IMR-90 (cell line): ENCODE measurements around the gene VPS11. TPM values are rescaled to one million over a fixed set of nuclear protein-coding genes. Genes with fewer than 3 reads are reported as not detected.

Experiments used
- ATAC-seq: fragments of 200-7000 bp; cut with Tn5 transposase; 2 replicates; pipeline ENCODE4 v1.9.1; 2020; ENCODE audit warnings: low read depth, mild to moderate bottlenecking, moderate library complexity
- BruUV-seq: library from RNA; stranded (reverse); fragments of 400-500 nt; replicated peaks from 2 replicates; lab custom pipeline; 2021; lab: Mats Ljungman, UMichigan
- CTCF ChIA-PET: fragments of 300-600 bp; formaldehyde crosslinking; extraction: SDS; loops from one replicate; lab custom pipeline; 2021; ENCODE audit warnings: antibody characterized with exemption; lab: Yijun Ruan, JAX
- POLR2A ChIA-PET: fragments of 300-600 bp; sonication (Branson Sonifier 250); formaldehyde crosslinking; loops from one replicate; lab custom pipeline; 2022; ENCODE audit warnings: antibody characterized with exemption; ENCODE audit not compliant: unreplicated experiment; lab: Charles Lee
- DNase-seq: peaks from one replicate; pipeline ENCODE4 v3.0.0; 2013
- H2AFZ ChIP-seq: replicated peaks from 2 replicates; pipeline ENCODE3; 2013; ENCODE audit warnings: low read length, mild to moderate bottlenecking; ENCODE audit not compliant: poor library complexity
- H2AK5ac ChIP-seq: 2 replicates; pipeline ENCODE4 v1.6.1; 2013; ENCODE audit warnings: low read depth, low read length, inconsistent platforms
- H2AK9ac ChIP-seq: replicated peaks from 2 replicates; pipeline ENCODE3; 2013; ENCODE audit warnings: mild to moderate bottlenecking, low read depth, low read length, moderate library complexity; ENCODE audit not compliant: poor library complexity
- H2BK120ac ChIP-seq: 2 replicates; pipeline ENCODE4 v1.6.1; 2013; ENCODE audit warnings: low read depth, low read length, inconsistent platforms
- H2BK15ac ChIP-seq: 3 replicates; pipeline ENCODE4 v1.6.1; 2013; ENCODE audit warnings: low read depth, low read length, inconsistent platforms
- H2BK20ac ChIP-seq: 2 replicates; pipeline ENCODE4 v1.6.1; 2013; ENCODE audit warnings: low read depth, mild to moderate bottlenecking, inconsistent platforms, low read length, moderate library complexity
- H2BK5ac ChIP-seq: 2 replicates; pipeline ENCODE4 v1.6.1; 2013; ENCODE audit warnings: mild to moderate bottlenecking, low read depth, low read length, inconsistent platforms; ENCODE audit not compliant: poor library complexity, severe bottlenecking
- H3K14ac ChIP-seq: replicated peaks from 2 replicates; pipeline ENCODE4 v1.6.1; 2013; ENCODE audit warnings: low read depth, low read length, inconsistent platforms
- H3K18ac ChIP-seq: 2 replicates; pipeline ENCODE4 v1.6.1; 2013; ENCODE audit warnings: low read depth, low read length, control low read depth
- H3K23ac ChIP-seq: 2 replicates; pipeline ENCODE4 v1.6.1; 2013; ENCODE audit warnings: low read depth, low read length, inconsistent platforms
- H3K27ac ChIP-seq: 2 replicates; pipeline ENCODE4 v1.5.1; 2013; ENCODE audit warnings: mild to moderate bottlenecking, control low read depth, low read length; ENCODE audit not compliant: insufficient read depth
- H3K27me3 ChIP-seq: 2 replicates; pipeline ENCODE4 v1.6.1; 2013; ENCODE audit warnings: low read length; ENCODE audit not compliant: control insufficient read depth, insufficient read depth
- H3K36me3 ChIP-seq: 2 replicates; pipeline ENCODE4 v1.6.1; 2013; ENCODE audit warnings: low read length, mixed read lengths; ENCODE audit not compliant: control insufficient read depth, insufficient read depth
- H3K4ac ChIP-seq: 2 replicates; pipeline ENCODE4 v1.6.1; 2013; ENCODE audit warnings: low read depth, low read length, inconsistent platforms
- H3K4me1 ChIP-seq: 2 replicates; pipeline ENCODE4 v1.6.1; 2013; ENCODE audit warnings: low read length, mixed read lengths; ENCODE audit not compliant: control insufficient read depth, insufficient read depth
- H3K4me2 ChIP-seq: 2 replicates; pipeline ENCODE4 v1.6.1; 2013; ENCODE audit warnings: low read depth, mild to moderate bottlenecking, control low read depth, low read length, moderate library complexity
- H3K4me3 ChIP-seq: 2 replicates; pipeline ENCODE4 v1.5.1; 2013; ENCODE audit warnings: low read depth, mild to moderate bottlenecking, control low read depth, low read length, moderate library complexity; ENCODE audit not compliant: insufficient read depth
- H3K56ac ChIP-seq: 2 replicates; pipeline ENCODE4 v1.6.1; 2013; ENCODE audit warnings: low read length, inconsistent platforms; ENCODE audit not compliant: insufficient read depth; ENCODE audit errors: extremely low read depth
- H3K79me1 ChIP-seq, 2 experiments: 2 replicates each; pipeline ENCODE4 v1.6.1; 2013; ENCODE audit warnings: low read length in 2 of 2, inconsistent platforms in 1 of 2, low read depth in 1 of 2
- H3K9ac ChIP-seq: 2 replicates; pipeline ENCODE4 v1.6.1; 2013; ENCODE audit warnings: low read depth, low read length, control low read depth
- H3K9me1 ChIP-seq: 2 replicates; pipeline ENCODE4 v1.6.1; 2013; ENCODE audit warnings: low read length, inconsistent platforms; ENCODE audit not compliant: insufficient read depth
- H3K9me3 ChIP-seq: 2 replicates; pipeline ENCODE4 v1.6.1; 2013; ENCODE audit warnings: low read length; ENCODE audit not compliant: control insufficient read depth, insufficient read depth
- H4K20me1 ChIP-seq: 2 replicates; pipeline ENCODE4 v1.6.1; 2013; ENCODE audit warnings: low read length, inconsistent platforms; ENCODE audit not compliant: insufficient read depth
- H4K5ac ChIP-seq: 2 replicates; pipeline ENCODE4 v1.6.1; 2013; ENCODE audit warnings: mild to moderate bottlenecking, low read depth, low read length, control low read depth
- H4K8ac ChIP-seq, 2 experiments: 2 replicates each; pipeline ENCODE4 v1.6.1; 2013; ENCODE audit warnings: low read depth in 2 of 2, low read length in 2 of 2, control low read depth in 1 of 2, inconsistent platforms in 1 of 2
- H4K91ac ChIP-seq: 2 replicates; pipeline ENCODE4 v1.6.1; 2013; ENCODE audit warnings: low read depth, low read length, inconsistent platforms; ENCODE audit not compliant: insufficient read depth
- BHLHE40 ChIP-seq: fragments of 150-350 bp; IDR thresholded peaks from 2 replicates; pipeline ENCODE4 v1.6.1; 2016; ENCODE audit warnings: mild to moderate bottlenecking, low read depth, low read length
- CHD1 ChIP-seq: IDR thresholded peaks from 2 replicates; pipeline ENCODE4 v1.6.1; 2012; ENCODE audit warnings: low read depth, low read length, improper control_type of control experiment
- CTCF ChIP-seq: conservative IDR thresholded peaks from 2 replicates; pipeline ENCODE4 v1.5.1; 2012; ENCODE audit warnings: mild to moderate bottlenecking, low read depth, low read length, improper control_type of control experiment
- MAFK ChIP-seq: IDR thresholded peaks from 2 replicates; pipeline ENCODE4 v1.6.1; 2012; ENCODE audit warnings: low read depth, low read length, improper control_type of control experiment
- MAZ ChIP-seq: IDR thresholded peaks from 2 replicates; pipeline ENCODE4 v1.6.1; 2012; ENCODE audit warnings: low read depth, mild to moderate bottlenecking, low read length, improper control_type of control experiment, moderate library complexity, borderline replicate concordance
- NFE2L2 ChIP-seq: fragments of 150-350 bp; IDR thresholded peaks from 2 replicates; pipeline ENCODE4 v1.6.1; 2016; ENCODE audit warnings: low read depth, mild to moderate bottlenecking, low read length
- RAD21 ChIP-seq: IDR thresholded peaks from 2 replicates; pipeline ENCODE4 v1.6.1; 2012; ENCODE audit warnings: low read length, improper control_type of control experiment
- RCOR1 ChIP-seq: IDR thresholded peaks from 2 replicates; pipeline ENCODE4 v1.6.1; 2012; ENCODE audit warnings: mild to moderate bottlenecking, low read length, improper control_type of control experiment; ENCODE audit not compliant: insufficient replicate concordance
- RFX5 ChIP-seq: IDR thresholded peaks from 2 replicates; pipeline ENCODE4 v1.8.0; 2012; ENCODE audit warnings: low read depth, mild to moderate bottlenecking, low read length, moderate library complexity
- WGBS, 2 experiments: methylation state at CpG; one replicate each; pipeline versions ENCODE4 v1.1.5 to v1.1.7; 2013; ENCODE audit warnings: missing lambda C conversion rate in 2 of 2; ENCODE audit not compliant: insufficient read length in 1 of 2; ENCODE audit errors: extremely low coverage in 2 of 2; 5-methylcytosine and 5-hydroxymethylcytosine counted together
- dilution Hi-C: fragments of 300-500 bp; cut with HindIII; formaldehyde crosslinking; loops from one replicate; pipeline ENCODE4 v1.14.3; 2018; ENCODE audit warnings: low sequenced_read_pairs; ENCODE audit not compliant: unreplicated experiment
- in situ Hi-C: fragments of 300-500 bp; cut with MboI; formaldehyde crosslinking; loops from 3 replicates; pipeline ENCODE4 v1.14.3; 2019; ENCODE audit warnings: low sequenced_read_pairs, inconsistent platforms, mixed read lengths
- intact Hi-C: fragments of 100-400 bp; cut with micrococcal nuclease; formaldehyde crosslinking; loops from 2 replicates; pipeline ENCODE4 v1.10.0; 2022
- polyA plus RNA-seq, 3 experiments: library from polyadenylated mRNA; depleted of rRNA; stranded (reverse); fragments of >200 nt; gene quantifications; 2 replicates each; pipeline ENCODE4 v1.2.3, GENCODE V29; 2012; ENCODE audit warnings: low replicate concordance in 1 of 3
- total RNA-seq: library from RNA; depleted of rRNA; stranded (reverse); fragments of >200 nt; gene quantifications from 2 replicates; pipeline ENCODE4 v1.2.3, GENCODE V29; 2012
- TF ChIP-seq, protein P1 (sequence below): fragments of 150-350 bp; IDR thresholded peaks from 2 replicates; pipeline ENCODE4 v1.6.1; 2016; ENCODE audit warnings: low read depth, mild to moderate bottlenecking, low read length, moderate library complexity, borderline replicate concordance

The VPS11 gene
- total and polyA plus RNA-seq, 2 of the 4 experiments (the other 2 are of a cell fraction): 19.7 to 30.5 TPM

DNA sequence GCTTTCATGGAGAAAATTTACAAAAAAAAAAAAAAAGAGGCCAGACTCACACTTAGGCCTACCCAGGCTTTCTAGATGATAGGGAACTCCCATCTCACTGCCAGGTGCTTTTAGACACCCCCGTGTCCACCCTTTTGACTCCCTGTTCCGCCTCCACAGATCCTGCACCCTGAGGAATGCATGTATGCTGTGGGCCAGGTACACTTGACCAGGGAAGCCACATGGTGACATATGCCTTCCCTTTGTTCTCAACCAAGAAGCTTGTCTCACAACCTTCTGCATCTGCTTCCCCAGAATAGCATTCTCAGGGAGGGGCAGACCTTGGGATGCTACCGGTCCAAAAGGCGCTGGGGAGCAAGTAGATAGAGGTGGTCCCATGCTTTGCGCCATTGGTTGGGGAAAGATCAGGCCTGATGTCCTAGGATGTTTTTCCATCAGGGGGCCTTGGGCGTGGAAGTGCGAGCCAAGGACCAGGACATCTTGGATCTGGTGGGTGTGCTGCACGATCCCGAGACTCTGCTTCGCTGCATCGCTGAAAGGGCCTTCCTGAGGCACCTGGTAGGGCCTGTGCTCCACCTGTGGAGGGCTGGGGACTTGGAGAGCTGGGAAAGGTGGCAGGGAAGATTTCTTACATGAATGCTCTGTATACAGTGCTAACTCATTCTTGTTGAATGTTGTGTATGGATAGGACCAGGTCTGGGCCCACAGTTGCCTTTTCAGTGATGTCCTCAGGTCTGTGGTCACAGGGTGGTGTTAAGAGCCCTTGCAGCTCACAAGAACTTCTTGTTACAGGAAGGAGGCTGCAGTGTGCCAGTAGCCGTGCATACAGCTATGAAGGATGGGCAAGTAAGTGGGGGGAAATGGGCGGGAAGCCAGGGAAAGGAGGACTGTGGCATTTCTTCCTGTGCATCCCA is 24.6 kb downstream of the VPS11 start:
- peaks cover 14% of the 10 kb centered on the region for H3K4me1 ChIP-seq
- H4K8ac ChIP-seq: peak overlapping the region in 1 of 2 experiments; percentile 4; a peak in 1 of 4 replicates
- H2AK5ac ChIP-seq: peak overlapping the region; percentile 17; the same call in 1 of the 2 replicates
- intact Hi-C loops: loop anchor here (2.0 kb wide), 1 partner anchor 231 kb away; no protein-coding TSS in a partner anchor
- no peak overlapping the region for H2AFZ ChIP-seq
- peak overlapping the region; percentile 94 for H3K4me2 ChIP-seq
- H3K36me3 ChIP-seq: peaks cover 24% of the 10 kb centered on the region
- H4K5ac ChIP-seq: no peak overlapping the region
- H3K14ac ChIP-seq: no peak overlapping the region
- peak overlapping the region; percentile 70 for H3K23ac ChIP-seq
- no peak overlapping the region for H2BK5ac ChIP-seq
- CTCF ChIA-PET: no interaction called here
- H3K79me1 ChIP-seq: peaks cover 15 to 50% of the 10 kb centered on the region in 2 experiments; a peak in 3 of 4 replicates
- H3K27me3 ChIP-seq: no peaks in the 10 kb centered on the region
- H3K9me1 ChIP-seq: peaks cover 17% of the 10 kb centered on the region; the same call in 1 of the 2 replicates
- WGBS, 2 experiments: 93% methylated on average over 3 of the region's 13 CpGs; no CpG with 5 or more reads in 1 of the 2 experiments
- H4K91ac ChIP-seq: no peak overlapping the region
- DNase-seq (no peak), ATAC-seq (no peak)
- peak overlapping the region; percentile 83 for H2AK9ac ChIP-seq
- in situ Hi-C loops: no loop called here
- no peaks in the 10 kb centered on the region for H3K9me3 ChIP-seq
- no peak overlapping the region for H3K4me3 ChIP-seq
- H3K18ac ChIP-seq: no peak overlapping the region
- H3K56ac ChIP-seq: no peak overlapping the region; the same call in 1 of the 2 replicates
- H3K27ac ChIP-seq: peak overlapping the region; percentile 43; the same call in 1 of the 2 replicates
- dilution Hi-C loops: no loop called here
- no peak overlapping the region for H2BK15ac ChIP-seq
- no TSS peak for BruUV-seq
- H3K9ac ChIP-seq: peak overlapping the region; percentile 89; the same call in 1 of the 2 replicates
- no peak overlapping the region for H2BK120ac ChIP-seq
- H2BK20ac ChIP-seq: no peak overlapping the region
- no peak for TF ChIP-seq RCOR1
- TF ChIP-seq CTCF: no peak
- no peak for TF ChIP-seq RFX5
- TF ChIP-seq MAFK: no peak
- TF ChIP-seq BHLHE40: no peak
- no peak for TF ChIP-seq NFE2L2
- TF ChIP-seq MAZ: no peak
- no peak for TF ChIP-seq CHD1
- no peak for TF ChIP-seq RAD21
- TF ChIP-seq, protein P1, sequence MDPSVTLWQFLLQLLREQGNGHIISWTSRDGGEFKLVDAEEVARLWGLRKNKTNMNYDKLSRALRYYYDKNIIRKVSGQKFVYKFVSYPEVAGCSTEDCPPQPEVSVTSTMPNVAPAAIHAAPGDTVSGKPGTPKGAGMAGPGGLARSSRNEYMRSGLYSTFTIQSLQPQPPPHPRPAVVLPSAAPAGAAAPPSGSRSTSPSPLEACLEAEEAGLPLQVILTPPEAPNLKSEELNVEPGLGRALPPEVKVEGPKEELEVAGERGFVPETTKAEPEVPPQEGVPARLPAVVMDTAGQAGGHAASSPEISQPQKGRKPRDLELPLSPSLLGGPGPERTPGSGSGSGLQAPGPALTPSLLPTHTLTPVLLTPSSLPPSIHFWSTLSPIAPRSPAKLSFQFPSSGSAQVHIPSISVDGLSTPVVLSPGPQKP: no peak
- peaks cover 25% of the 10 kb centered on the region for H4K20me1 ChIP-seq
- H3K4ac ChIP-seq: no peak overlapping the region; the same call in 1 of the 2 replicates
- POLR2A ChIA-PET: interaction anchor here (0.6 kb wide), 1 partner anchor 10 kb away, joined by 7 read pairs; the partner anchor contains the start of gene DPAGT1
